HG03565 (cell line): ENCODE results near the gene IKBKE.

Experiments
- ATAC-seq: cut with Tn5 transposase; IDR thresholded peaks from one replicate; pipeline ENCODE4 v1.9.1; 2021; ENCODE audit warnings: mild to moderate bottlenecking, moderate library complexity; ENCODE audit not compliant: unreplicated experiment

The IKBKE gene

GRCh38 chr1:206495011-206495461 lies 24.8 kb downstream of the IKBKE start:
- ATAC-seq = no peak

GRCh38 chr1:206495493-206496046 lies 25.3 kb downstream of the IKBKE start:
- ATAC-seq = peak; percentile 18

GRCh38 chr1:206496131-206496793 lies 26.0 kb downstream of the IKBKE start:
- peak; percentile 46 for ATAC-seq

- ATAC-seq = no peak
Measured at GRCh38 chr1:206497363-206497762, 27.1 kb downstream of the IKBKE start.

- ATAC-seq = no peak
Measured at GRCh38 chr1:206497774-206498173, 27.5 kb downstream of the IKBKE start.

GRCh38 chr1:206498685-206499084 lies 28.4 kb downstream of the IKBKE start:
- no peak for ATAC-seq

- no peak for ATAC-seq
Measured at GRCh38 chr1:206500046-206500445, 29.8 kb downstream of the IKBKE start.

GRCh38 chr1:206501881-206502280 lies 31.6 kb downstream of the IKBKE start:
- no peak for ATAC-seq

GRCh38 chr1:206502403-206502802 lies 32.1 kb downstream of the IKBKE start:
- ATAC-seq = no peak

- ATAC-seq = no peak
Measured at GRCh38 chr1:206502812-206503211, 32.5 kb downstream of the IKBKE start.

GRCh38 chr1:206503591-206504362 lies 33.5 kb downstream of the IKBKE start:
- peak; percentile 52 for ATAC-seq

- no peak for ATAC-seq
Measured at GRCh38 chr1:206504363-206504713, 34.1 kb downstream of the IKBKE start.

- ATAC-seq = no peak
Measured at GRCh38 chr1:206505702-206506355, 35.6 kb downstream of the IKBKE start.

- ATAC-seq = no peak
Measured at GRCh38 chr1:206506405-206507283, 36.4 kb downstream of the IKBKE start.

GRCh38 chr1:206507284-206508129 lies 37.2 kb downstream of the IKBKE start, which contains the start of gene RASSF5:
TSS of gene RASSF5 (plus strand) at chr1:206507531. CDS start at chr1:206507603, 72 bp downstream.
- ATAC-seq = no peak

- no peak for ATAC-seq
Measured at GRCh38 chr1:206508130-206508889, 38.0 kb downstream of the IKBKE start.

- no peak for ATAC-seq
Measured at GRCh38 chr1:206508956-206509355, 38.7 kb downstream of the IKBKE start.

- no peak for ATAC-seq
Measured at GRCh38 chr1:206509612-206510257, 39.5 kb downstream of the IKBKE start.
